ENCODE data around the gene UBE2Q2.

DNA sequence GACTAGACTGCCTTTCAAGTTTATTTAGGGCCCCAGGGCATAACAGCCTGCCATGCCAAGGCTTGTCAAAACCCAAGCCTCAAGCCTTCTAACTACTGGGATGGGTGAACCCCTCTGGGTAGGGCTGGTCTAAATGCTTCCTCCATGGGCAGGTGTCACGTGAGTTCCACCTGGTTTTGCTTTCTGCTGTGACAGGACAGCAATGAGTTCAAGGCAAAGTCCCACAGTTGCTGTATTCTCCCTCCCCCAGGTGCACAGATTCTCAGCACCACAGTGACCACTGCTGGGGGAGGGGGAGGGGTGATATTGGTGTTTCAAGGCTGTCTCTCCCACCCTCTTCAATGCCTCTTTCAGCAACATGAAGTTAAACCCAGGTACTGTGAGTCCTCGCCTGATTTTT, 46.9 kb upstream of the UBE2Q2 start:
- no peak for TF ChIP-seq EP300 (IDR thresholded peaks at IDR 0.05)
- TF ChIP-seq CTCF (IDR thresholded peaks at IDR 0.05) = no peak
